Neural cell (in vitro differentiated cells): ENCODE results near the gene PDAP1. TPM values are rescaled to one million over a fixed set of nuclear protein-coding genes. Genes with fewer than 3 reads are reported as not detected.

Experiments used
- H2AFZ ChIP-seq: fragments of 200-600, 300-800 bp; sonication (generic), shearing (Covaris generic); 2 replicates; pipeline ENCODE4 v1.6.0; 2014; ENCODE audit warnings: low read depth, mild to moderate bottlenecking, antibody characterized with exemption, low read length, moderate library complexity
- H3F3A ChIP-seq: fragments of 200-600 bp; shearing (Covaris generic); 2 replicates; pipeline ENCODE4 v1.6.1; 2016; ENCODE audit warnings: mild to moderate bottlenecking, moderate library complexity, mixed read lengths, antibody characterized with exemption, low read length; ENCODE audit not compliant: insufficient read depth, poor library complexity, severe bottlenecking
- H3K27ac ChIP-seq: fragments of 200-600, 300-800 bp; sonication (generic), shearing (Covaris generic); 2 replicates; pipeline ENCODE4 v1.5.1; 2014; ENCODE audit warnings: mild to moderate bottlenecking, low read length, moderate library complexity
- H3K27me3 ChIP-seq: fragments of 300-800, 200-600 bp; sonication (generic), shearing (Covaris generic); 2 replicates; pipeline ENCODE4 v1.6.0; 2014; ENCODE audit warnings: mild to moderate bottlenecking, low read depth, low read length, moderate library complexity; ENCODE audit not compliant: insufficient read depth
- H3K36me3 ChIP-seq: fragments of 300-800, 200-600 bp; sonication (generic), shearing (Covaris generic); 2 replicates; pipeline ENCODE4 v1.5.1; 2014; ENCODE audit warnings: mild to moderate bottlenecking, antibody characterized with exemption, low read length, moderate library complexity; ENCODE audit not compliant: insufficient read depth
- H3K4me2 ChIP-seq: fragments of 300-800, 200-600 bp; sonication (generic), shearing (Covaris generic); 2 replicates; pipeline ENCODE4 v1.6.0; 2014; ENCODE audit warnings: mild to moderate bottlenecking, low read length
- H3K4me3 ChIP-seq: fragments of 300-800, 200-600 bp; sonication (generic), shearing (Covaris generic); 2 replicates; pipeline ENCODE4 v1.5.1; 2014; ENCODE audit warnings: mild to moderate bottlenecking, low read length, moderate library complexity
- H3K79me2 ChIP-seq: fragments of 200-600 bp; shearing (Covaris generic); replicated peaks from 2 replicates; pipeline ENCODE4 v1.6.0; 2014; ENCODE audit warnings: mild to moderate bottlenecking, low read length, moderate library complexity; ENCODE audit not compliant: insufficient read depth
- H3K9ac ChIP-seq: fragments of 300-800, 200-600 bp; sonication (generic), shearing (Covaris generic); 2 replicates; pipeline ENCODE4 v1.6.1; 2016; ENCODE audit warnings: mild to moderate bottlenecking, low read length, mixed read lengths
- H3K9me2 ChIP-seq: fragments of 200-600 bp; shearing (Covaris generic); 2 replicates; pipeline ENCODE4 v1.6.1; 2016; ENCODE audit warnings: mild to moderate bottlenecking, low read length, mixed read lengths; ENCODE audit not compliant: insufficient read depth
- H3K9me3 ChIP-seq: fragments of 200-600, 300-800 bp; sonication (generic), shearing (Covaris generic); 2 replicates; pipeline ENCODE4 v1.6.1; 2016; ENCODE audit warnings: mild to moderate bottlenecking, mixed run types, low read length, moderate library complexity, mixed read lengths
- H4K20me1 ChIP-seq: fragments of 200-600 bp; shearing (Covaris generic); 2 replicates; pipeline ENCODE4 v1.6.1; 2016; ENCODE audit warnings: mild to moderate bottlenecking, mixed run types; ENCODE audit not compliant: insufficient read depth
- CTCF ChIP-seq: fragments of 450-650 bp; IDR thresholded peaks from 2 replicates; pipeline ENCODE4 v1.5.1; 2014; ENCODE audit warnings: antibody characterized with exemption, mild to moderate bottlenecking, moderate library complexity; ENCODE audit not compliant: poor library complexity, severe bottlenecking
- EP300 ChIP-seq: fragments of 450-650 bp; conservative IDR thresholded peaks from 2 replicates; pipeline ENCODE4 v1.6.1; 2014; ENCODE audit warnings: antibody characterized with exemption, mild to moderate bottlenecking, moderate library complexity; ENCODE audit not compliant: poor library complexity, severe bottlenecking
- EZH2 ChIP-seq: fragments of 200-600, 300-800 bp; shearing (Covaris generic), sonication (generic); IDR thresholded peaks from 2 replicates; pipeline ENCODE4 v1.6.1; 2014; ENCODE audit warnings: antibody characterized with exemption, low read length, borderline replicate concordance, mild to moderate bottlenecking; ENCODE audit not compliant: insufficient read depth, poor library complexity, severe bottlenecking
- MXI1 ChIP-seq: fragments of 450-650 bp; conservative IDR thresholded peaks from 2 replicates; pipeline ENCODE4 v1.6.1; 2014; ENCODE audit warnings: antibody characterized with exemption, mild to moderate bottlenecking; ENCODE audit not compliant: poor library complexity, severe bottlenecking
- POLR2AphosphoS5 ChIP-seq: IDR thresholded peaks from 2 replicates; pipeline ENCODE4 v1.6.1; 2012
- RAD21 ChIP-seq: fragments of 450-650 bp; conservative IDR thresholded peaks from 2 replicates; pipeline ENCODE4 v1.6.1; 2014; ENCODE audit warnings: antibody characterized with exemption, mild to moderate bottlenecking, moderate library complexity
- REST ChIP-seq: IDR thresholded peaks from 2 replicates; pipeline ENCODE4 v1.6.1; 2012; ENCODE audit warnings: borderline replicate concordance
- TAF1 ChIP-seq: IDR thresholded peaks from 2 replicates; pipeline ENCODE4 v1.6.1; 2012; ENCODE audit warnings: low read depth
- polyA plus RNA-seq: library from polyadenylated mRNA; depleted of rRNA; stranded (reverse); fragments of >200 nt; gene quantifications from 2 replicates; pipeline ENCODE4 v1.2.3, GENCODE V29; 2014

PDAP1 gene
- polyA plus RNA-seq, 1 donor from 2014 or later = 185 TPM

- H3K4me2 ChIP-seq = no peak overlapping the region
- H3K9me2 ChIP-seq = no peaks in the 10 kb centered on the region
- no peak overlapping the region for H2AFZ ChIP-seq
- no peaks in the 10 kb centered on the region for H3F3A ChIP-seq
- TF ChIP-seq EZH2 (no peak), TAF1 (no peak), RAD21 (no peak), POLR2AphosphoS5 (no peak), REST (no peak), MXI1 (no peak), CTCF (no peak), EP300 (no peak)
- H4K20me1 ChIP-seq = no peaks in the 10 kb centered on the region
- H3K4me3 ChIP-seq = no peak overlapping the region
- H3K27ac ChIP-seq = no peak overlapping the region
- H3K9ac ChIP-seq = no peak overlapping the region
- H3K9me3 ChIP-seq = no peaks in the 10 kb centered on the region
- H3K36me3 ChIP-seq = no peaks in the 10 kb centered on the region
- H3K27me3 ChIP-seq = no peaks in the 10 kb centered on the region
- H3K79me2 ChIP-seq = no peaks in the 10 kb centered on the region
Observed at GRCh38 chr7:99429756-99430155, 21.4 kb upstream of the PDAP1 start.

- no peaks in the 10 kb centered on the region for H3K27me3 ChIP-seq
- no peaks in the 10 kb centered on the region for H3K36me3 ChIP-seq
- H3K9me3 ChIP-seq = no peaks in the 10 kb centered on the region
- no peaks in the 10 kb centered on the region for H3K79me2 ChIP-seq
- no peaks in the 10 kb centered on the region for H3F3A ChIP-seq
- no peak overlapping the region for H3K27ac ChIP-seq
- H3K4me2 ChIP-seq = no peak overlapping the region
- H2AFZ ChIP-seq = no peak overlapping the region
- no peak for TF ChIP-seq CTCF
- no peaks in the 10 kb centered on the region for H4K20me1 ChIP-seq
- H3K9me2 ChIP-seq = no peaks in the 10 kb centered on the region
- H3K4me3 ChIP-seq = no peak overlapping the region
- H3K9ac ChIP-seq = no peak overlapping the region
Observed at GRCh38 chr7:99428972-99429566, 20.7 kb upstream of the PDAP1 start.
